ENCODE results near the gene FOXD4L3.
"Not testable (repeated sequence)": the region's sequence is repeated elsewhere in the genome, so short reads cannot be mapped to it uniquely, and the experiment has no call there.

Gene FOXD4L3

GRCh38 chr9:68302567-68302966, at the start of gene FOXD4L3:
FOXD4L3 (plus strand) TSS chr9:68302867; CDS start chr9:68302952, 85 bp downstream.
- H3K36me3 ChIP-seq (replicated peaks); H3K4me3 ChIP-seq; H3K27me3 ChIP-seq (ENCODE audit: low read depth); H3K9me3 ChIP-seq; DNase-seq (ENCODE audit: low spot score in 2 of 2); H3K4me1 ChIP-seq; in situ Hi-C loops (cut with MboI; ENCODE audit: low sequenced_read_pairs): not testable (repeated sequence)

- DNase-seq (ENCODE audit: low spot score in 2 of 2); H3K4me1 ChIP-seq; H3K9me3 ChIP-seq; H3K27me3 ChIP-seq (ENCODE audit: low read depth); H3K36me3 ChIP-seq (replicated peaks); in situ Hi-C loops (cut with MboI; ENCODE audit: low sequenced_read_pairs); H3K4me3 ChIP-seq: not testable (repeated sequence)
Measured at GRCh38 chr9:68281041-68281440, 21.6 kb upstream of the FOXD4L3 start.

GRCh38 chr9:68303771-68304170, 1.1 kb downstream of the FOXD4L3 start:
- in situ Hi-C loops (cut with MboI; ENCODE audit: low sequenced_read_pairs); H3K9me3 ChIP-seq: not testable (repeated sequence)

GRCh38 chr9:68304212-68304611, 1.5 kb downstream of the FOXD4L3 start:
- H3K9me3 ChIP-seq; H3K4me1 ChIP-seq; DNase-seq (ENCODE audit: low spot score in 2 of 2); in situ Hi-C loops (cut with MboI; ENCODE audit: low sequenced_read_pairs); H3K36me3 ChIP-seq (replicated peaks); H3K27me3 ChIP-seq (ENCODE audit: low read depth); H3K4me3 ChIP-seq: not testable (repeated sequence)

More at GRCh38 chr9:68303771-68304170, 1.1 kb downstream of the FOXD4L3 start:
- H3K4me1 ChIP-seq; H3K27me3 ChIP-seq (ENCODE audit: low read depth); H3K36me3 ChIP-seq (replicated peaks); DNase-seq (ENCODE audit: low spot score in 2 of 2); H3K4me3 ChIP-seq: not testable (repeated sequence)

- H3K27me3 ChIP-seq (ENCODE audit: low read depth); DNase-seq (ENCODE audit: low spot score in 2 of 2); H3K9me3 ChIP-seq; in situ Hi-C loops (cut with MboI; ENCODE audit: low sequenced_read_pairs); H3K4me3 ChIP-seq; H3K4me1 ChIP-seq; H3K36me3 ChIP-seq (replicated peaks): not testable (repeated sequence)
Measured at GRCh38 chr9:68304777-68305176, 2.1 kb downstream of the FOXD4L3 start.

GRCh38 chr9:68305680-68306285, 3.1 kb downstream of the FOXD4L3 start:
- H3K9me3 ChIP-seq; DNase-seq (ENCODE audit: low spot score in 2 of 2); in situ Hi-C loops (cut with MboI; ENCODE audit: low sequenced_read_pairs); H3K4me1 ChIP-seq; H3K36me3 ChIP-seq (replicated peaks); H3K4me3 ChIP-seq; H3K27me3 ChIP-seq (ENCODE audit: low read depth): not testable (repeated sequence)

GRCh38 chr9:68306391-68306964, 3.8 kb downstream of the FOXD4L3 start:
- DNase-seq (ENCODE audit: low spot score in 2 of 2); in situ Hi-C loops (cut with MboI; ENCODE audit: low sequenced_read_pairs): not testable (repeated sequence)

GRCh38 chr9:68307127-68307526, 4.5 kb downstream of the FOXD4L3 start:
- H3K4me1 ChIP-seq; H3K27me3 ChIP-seq (ENCODE audit: low read depth); in situ Hi-C loops (cut with MboI; ENCODE audit: low sequenced_read_pairs); H3K4me3 ChIP-seq; DNase-seq (ENCODE audit: low spot score in 2 of 2); H3K36me3 ChIP-seq (replicated peaks); H3K9me3 ChIP-seq: not testable (repeated sequence)

More at GRCh38 chr9:68306391-68306964, 3.8 kb downstream of the FOXD4L3 start:
- not testable (repeated sequence) for H3K36me3 ChIP-seq (replicated peaks); H3K27me3 ChIP-seq (ENCODE audit: low read depth); H3K9me3 ChIP-seq; H3K4me1 ChIP-seq; H3K4me3 ChIP-seq

- H3K4me3 ChIP-seq; H3K27me3 ChIP-seq (ENCODE audit: low read depth); H3K9me3 ChIP-seq; H3K36me3 ChIP-seq (replicated peaks); in situ Hi-C loops (cut with MboI; ENCODE audit: low sequenced_read_pairs); DNase-seq (ENCODE audit: low spot score in 2 of 2); H3K4me1 ChIP-seq: not testable (repeated sequence)
Measured at GRCh38 chr9:68307654-68308053, 5.0 kb downstream of the FOXD4L3 start.

GRCh38 chr9:68311208-68311607, 8.5 kb downstream of the FOXD4L3 start:
- H3K27me3 ChIP-seq (ENCODE audit: low read depth); H3K4me3 ChIP-seq; H3K4me1 ChIP-seq; DNase-seq (ENCODE audit: low spot score in 2 of 2); H3K36me3 ChIP-seq (replicated peaks); H3K9me3 ChIP-seq; in situ Hi-C loops (cut with MboI; ENCODE audit: low sequenced_read_pairs): not testable (repeated sequence)

GRCh38 chr9:68318209-68318608, 15.5 kb downstream of the FOXD4L3 start:
- H3K4me1 ChIP-seq; H3K4me3 ChIP-seq; H3K27me3 ChIP-seq (ENCODE audit: low read depth); in situ Hi-C loops (cut with MboI; ENCODE audit: low sequenced_read_pairs); DNase-seq (ENCODE audit: low spot score in 2 of 2); H3K36me3 ChIP-seq (replicated peaks); H3K9me3 ChIP-seq: not testable (repeated sequence)

- H3K9me3 ChIP-seq; DNase-seq (ENCODE audit: low spot score in 2 of 2); H3K4me1 ChIP-seq; H3K36me3 ChIP-seq (replicated peaks); H3K27me3 ChIP-seq (ENCODE audit: low read depth); H3K4me3 ChIP-seq; in situ Hi-C loops (cut with MboI; ENCODE audit: low sequenced_read_pairs): not testable (repeated sequence)
Measured at GRCh38 chr9:68323749-68324148, 21.1 kb downstream of the FOXD4L3 start.

GRCh38 chr9:68324518-68324917, 21.9 kb downstream of the FOXD4L3 start:
- H3K4me1 ChIP-seq; H3K27me3 ChIP-seq (ENCODE audit: low read depth); H3K4me3 ChIP-seq; in situ Hi-C loops (cut with MboI; ENCODE audit: low sequenced_read_pairs); H3K36me3 ChIP-seq (replicated peaks); H3K9me3 ChIP-seq; DNase-seq (ENCODE audit: low spot score in 2 of 2): not testable (repeated sequence)

- H3K4me3 ChIP-seq; H3K9me3 ChIP-seq; H3K4me1 ChIP-seq; H3K27me3 ChIP-seq (ENCODE audit: low read depth); in situ Hi-C loops (cut with MboI; ENCODE audit: low sequenced_read_pairs); DNase-seq (ENCODE audit: low spot score in 2 of 2); H3K36me3 ChIP-seq (replicated peaks): not testable (repeated sequence)
Measured at GRCh38 chr9:68329106-68329505, 26.4 kb downstream of the FOXD4L3 start.

Data from HAP-1 (cell line).